ENCODE data around the gene TNPO3. TPM values are rescaled to one million over a fixed set of nuclear protein-coding genes. Genes with fewer than 3 reads are reported as not detected.

The TNPO3 gene
- total and polyA plus RNA-seq, 2 of the 4 experiments (the other 2 are of a cell fraction): 24.2 to 77.2 TPM

GRCh38 chr7:128912281-128912680 is 142.6 kb downstream of the TNPO3 start:
- no peak for TF ChIP-seq RCOR1 (IDR thresholded peaks at IDR 0.05; ENCODE audit: insufficient replicate concordance, low read length)
- TF ChIP-seq RAD21 (IDR thresholded peaks at IDR 0.05; ENCODE audit: low read length): no peak
- no peak for TF ChIP-seq CHD1 (IDR thresholded peaks at IDR 0.05; ENCODE audit: low read depth, low read length)
- TF ChIP-seq, protein P1, sequence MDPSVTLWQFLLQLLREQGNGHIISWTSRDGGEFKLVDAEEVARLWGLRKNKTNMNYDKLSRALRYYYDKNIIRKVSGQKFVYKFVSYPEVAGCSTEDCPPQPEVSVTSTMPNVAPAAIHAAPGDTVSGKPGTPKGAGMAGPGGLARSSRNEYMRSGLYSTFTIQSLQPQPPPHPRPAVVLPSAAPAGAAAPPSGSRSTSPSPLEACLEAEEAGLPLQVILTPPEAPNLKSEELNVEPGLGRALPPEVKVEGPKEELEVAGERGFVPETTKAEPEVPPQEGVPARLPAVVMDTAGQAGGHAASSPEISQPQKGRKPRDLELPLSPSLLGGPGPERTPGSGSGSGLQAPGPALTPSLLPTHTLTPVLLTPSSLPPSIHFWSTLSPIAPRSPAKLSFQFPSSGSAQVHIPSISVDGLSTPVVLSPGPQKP (IDR thresholded peaks at IDR 0.05; ENCODE audit: borderline replicate concordance, low read depth, low read length): no peak
- no peak for TF ChIP-seq FOS (IDR thresholded peaks at IDR 0.05; ENCODE audit: low read depth, low read length)
- no peak overlapping the region for H2BK15ac ChIP-seq (ENCODE audit: low read depth, low read length)
- intact Hi-C loops (cut with micrococcal nuclease): no loop called here
- H3K79me1 ChIP-seq (ENCODE audit: low read depth in 1 of 2, low read length in 2 of 2): no peaks in the 10 kb centered on the region
- no peak overlapping the region for H2AK9ac ChIP-seq (replicated peaks; ENCODE audit: low read depth, low read length, poor library complexity)
- no peak overlapping the region for H3K14ac ChIP-seq (replicated peaks; ENCODE audit: low read depth, low read length)
- H3K23ac ChIP-seq (ENCODE audit: low read depth, low read length): no peak overlapping the region
- H3K4ac ChIP-seq (ENCODE audit: low read depth, low read length): no peak overlapping the region
- no peak overlapping the region for H4K91ac ChIP-seq (ENCODE audit: insufficient read depth, low read depth, low read length)
- CTCF ChIA-PET: no interaction called here
- H3K18ac ChIP-seq (ENCODE audit: low read depth, low read length): no peak overlapping the region
- no peak overlapping the region for H4K8ac ChIP-seq (ENCODE audit: low read depth in 2 of 2, low read length in 2 of 2)
- 0 out of 2 replicates have a peak, but pooled peaks cover 3% of the 10 kb centered on the region for H4K20me1 ChIP-seq (ENCODE audit: insufficient read depth, low read length)
- H3K9ac ChIP-seq (ENCODE audit: low read depth, low read length): no peak overlapping the region
- dilution Hi-C loops (cut with HindIII; ENCODE audit: low sequenced_read_pairs, unreplicated experiment): no loop called here
- no peak overlapping the region for H2BK20ac ChIP-seq (ENCODE audit: low read depth, low read length)
- POLR2A ChIA-PET (ENCODE audit: unreplicated experiment): no interaction called here
- ATAC-seq (ENCODE audit: low read depth): no peak
- no peak for DNase-seq
- H4K5ac ChIP-seq (ENCODE audit: low read depth, low read length): no peak overlapping the region
- BruUV-seq (replicated peaks): no TSS peak
- no peaks in the 10 kb centered on the region for H3K9me1 ChIP-seq (ENCODE audit: insufficient read depth, low read length)
- H3K56ac ChIP-seq (ENCODE audit: extremely low read depth, insufficient read depth, low read length): no peak overlapping the region
- no peak overlapping the region for H3K4me3 ChIP-seq (ENCODE audit: insufficient read depth, low read depth, low read length)
- H3K9me3 ChIP-seq (ENCODE audit: control insufficient read depth, insufficient read depth, low read length): peaks cover 5% of the 10 kb centered on the region
- no CpG with 5 or more reads among the region's 3 CpGs for WGBS, 2 experiments (ENCODE audit: extremely low coverage in 2 of 2, insufficient read length in 1 of 2)
- no peak overlapping the region for H2BK120ac ChIP-seq (ENCODE audit: low read depth, low read length)
- no peaks in the 10 kb centered on the region for H3K36me3 ChIP-seq (ENCODE audit: control insufficient read depth, insufficient read depth, low read length)
- no peak overlapping the region for H2BK5ac ChIP-seq (ENCODE audit: low read depth, low read length, poor library complexity, severe bottlenecking)
- H3K4me1 ChIP-seq (ENCODE audit: control insufficient read depth, insufficient read depth, low read length): peaks cover 2% of the 10 kb centered on the region; the same call in 1 of the 2 replicates
- no peak overlapping the region for H3K27ac ChIP-seq (ENCODE audit: insufficient read depth, low read length)
- no peak overlapping the region for H2AFZ ChIP-seq (replicated peaks; ENCODE audit: low read length, poor library complexity)
- in situ Hi-C loops (cut with MboI; ENCODE audit: low sequenced_read_pairs): no loop called here
- H2AK5ac ChIP-seq (ENCODE audit: low read depth, low read length): no peak overlapping the region
- H3K4me2 ChIP-seq (ENCODE audit: low read depth, low read length): no peak overlapping the region
- H3K27me3 ChIP-seq (ENCODE audit: control insufficient read depth, insufficient read depth, low read length): peaks cover 77% of the 10 kb centered on the region
